ENCODE results near the gene UCK2. TPM values are rescaled to one million over a fixed set of nuclear protein-coding genes. Genes with fewer than 3 reads are reported as not detected.

The UCK2 gene
- total and polyA plus RNA-seq, 2 experiments from 2014 or later = 101 to 149 TPM

- Histone ChIP-seq H3K9me2 (ENCODE audit: insufficient read depth) (no peaks in the 10 kb centered on the region), H3K79me2 (replicated peaks; ENCODE audit: insufficient read depth) (peaks cover 100% of the 10 kb centered on the region), H3K36me3 (ENCODE audit: insufficient read depth) (no peaks in the 10 kb centered on the region), H2AFZ (no peak overlapping the region), H3K27ac (ENCODE audit: low read depth) (no peak overlapping the region), H3K27me3 (ENCODE audit: insufficient read depth) (no peaks in the 10 kb centered on the region), H3K4me1 (ENCODE audit: insufficient read depth) (peaks cover 42% of the 10 kb centered on the region), H3F3A (replicated peaks; ENCODE audit: low read depth) (0 out of 2 replicates have a peak, but pooled peaks cover under 1% of the 10 kb centered on the region), H3K4me3 (no peak overlapping the region), H3K4me2 (no peak overlapping the region), H4K20me1 (replicated peaks; ENCODE audit: insufficient read depth) (peaks cover 90% of the 10 kb centered on the region)
- Mint-ChIP-seq H3K4me1 (peaks cover 42% of the 10 kb centered on the region), H3K27me3 (ENCODE audit: insufficient read depth, low read depth, poor library complexity) (peaks cover 6% of the 10 kb centered on the region), H3K36me3 (ENCODE audit: low read depth) (peaks cover 18% of the 10 kb centered on the region), H3K4me3 (no peak overlapping the region), H3K9me3 (no peaks in the 10 kb centered on the region), H3K27ac (no peak overlapping the region)
- no peak for TF ChIP-seq STAT1 (IDR thresholded peaks at IDR 0.05; ENCODE audit: unreplicated experiment)
- TF ChIP-seq, protein P1, sequence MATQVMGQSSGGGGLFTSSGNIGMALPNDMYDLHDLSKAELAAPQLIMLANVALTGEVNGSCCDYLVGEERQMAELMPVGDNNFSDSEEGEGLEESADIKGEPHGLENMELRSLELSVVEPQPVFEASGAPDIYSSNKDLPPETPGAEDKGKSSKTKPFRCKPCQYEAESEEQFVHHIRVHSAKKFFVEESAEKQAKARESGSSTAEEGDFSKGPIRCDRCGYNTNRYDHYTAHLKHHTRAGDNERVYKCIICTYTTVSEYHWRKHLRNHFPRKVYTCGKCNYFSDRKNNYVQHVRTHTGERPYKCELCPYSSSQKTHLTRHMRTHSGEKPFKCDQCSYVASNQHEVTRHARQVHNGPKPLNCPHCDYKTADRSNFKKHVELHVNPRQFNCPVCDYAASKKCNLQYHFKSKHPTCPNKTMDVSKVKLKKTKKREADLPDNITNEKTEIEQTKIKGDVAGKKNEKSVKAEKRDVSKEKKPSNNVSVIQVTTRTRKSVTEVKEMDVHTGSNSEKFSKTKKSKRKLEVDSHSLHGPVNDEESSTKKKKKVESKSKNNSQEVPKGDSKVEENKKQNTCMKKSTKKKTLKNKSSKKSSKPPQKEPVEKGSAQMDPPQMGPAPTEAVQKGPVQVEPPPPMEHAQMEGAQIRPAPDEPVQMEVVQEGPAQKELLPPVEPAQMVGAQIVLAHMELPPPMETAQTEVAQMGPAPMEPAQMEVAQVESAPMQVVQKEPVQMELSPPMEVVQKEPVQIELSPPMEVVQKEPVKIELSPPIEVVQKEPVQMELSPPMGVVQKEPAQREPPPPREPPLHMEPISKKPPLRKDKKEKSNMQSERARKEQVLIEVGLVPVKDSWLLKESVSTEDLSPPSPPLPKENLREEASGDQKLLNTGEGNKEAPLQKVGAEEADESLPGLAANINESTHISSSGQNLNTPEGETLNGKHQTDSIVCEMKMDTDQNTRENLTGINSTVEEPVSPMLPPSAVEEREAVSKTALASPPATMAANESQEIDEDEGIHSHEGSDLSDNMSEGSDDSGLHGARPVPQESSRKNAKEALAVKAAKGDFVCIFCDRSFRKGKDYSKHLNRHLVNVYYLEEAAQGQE (IDR thresholded peaks at IDR 0.05; ENCODE audit: unreplicated experiment) = no peak
- no peak for TF ChIP-seq NANOG (IDR thresholded peaks at IDR 0.05; ENCODE audit: borderline replicate concordance)
- no peak for TF ChIP-seq ZNF114 (CRISPR knock-in tag; IDR thresholded peaks at IDR 0.05)
- TF ChIP-seq CTCF (conservative IDR thresholded peaks at IDR 0.05; ENCODE audit: low read depth in 2 of 2) = no peak
- TF ChIP-seq EZH2phosphoT487 (IDR thresholded peaks at IDR 0.05; ENCODE audit: unreplicated experiment) = no peak
- TF ChIP-seq, protein P2, sequence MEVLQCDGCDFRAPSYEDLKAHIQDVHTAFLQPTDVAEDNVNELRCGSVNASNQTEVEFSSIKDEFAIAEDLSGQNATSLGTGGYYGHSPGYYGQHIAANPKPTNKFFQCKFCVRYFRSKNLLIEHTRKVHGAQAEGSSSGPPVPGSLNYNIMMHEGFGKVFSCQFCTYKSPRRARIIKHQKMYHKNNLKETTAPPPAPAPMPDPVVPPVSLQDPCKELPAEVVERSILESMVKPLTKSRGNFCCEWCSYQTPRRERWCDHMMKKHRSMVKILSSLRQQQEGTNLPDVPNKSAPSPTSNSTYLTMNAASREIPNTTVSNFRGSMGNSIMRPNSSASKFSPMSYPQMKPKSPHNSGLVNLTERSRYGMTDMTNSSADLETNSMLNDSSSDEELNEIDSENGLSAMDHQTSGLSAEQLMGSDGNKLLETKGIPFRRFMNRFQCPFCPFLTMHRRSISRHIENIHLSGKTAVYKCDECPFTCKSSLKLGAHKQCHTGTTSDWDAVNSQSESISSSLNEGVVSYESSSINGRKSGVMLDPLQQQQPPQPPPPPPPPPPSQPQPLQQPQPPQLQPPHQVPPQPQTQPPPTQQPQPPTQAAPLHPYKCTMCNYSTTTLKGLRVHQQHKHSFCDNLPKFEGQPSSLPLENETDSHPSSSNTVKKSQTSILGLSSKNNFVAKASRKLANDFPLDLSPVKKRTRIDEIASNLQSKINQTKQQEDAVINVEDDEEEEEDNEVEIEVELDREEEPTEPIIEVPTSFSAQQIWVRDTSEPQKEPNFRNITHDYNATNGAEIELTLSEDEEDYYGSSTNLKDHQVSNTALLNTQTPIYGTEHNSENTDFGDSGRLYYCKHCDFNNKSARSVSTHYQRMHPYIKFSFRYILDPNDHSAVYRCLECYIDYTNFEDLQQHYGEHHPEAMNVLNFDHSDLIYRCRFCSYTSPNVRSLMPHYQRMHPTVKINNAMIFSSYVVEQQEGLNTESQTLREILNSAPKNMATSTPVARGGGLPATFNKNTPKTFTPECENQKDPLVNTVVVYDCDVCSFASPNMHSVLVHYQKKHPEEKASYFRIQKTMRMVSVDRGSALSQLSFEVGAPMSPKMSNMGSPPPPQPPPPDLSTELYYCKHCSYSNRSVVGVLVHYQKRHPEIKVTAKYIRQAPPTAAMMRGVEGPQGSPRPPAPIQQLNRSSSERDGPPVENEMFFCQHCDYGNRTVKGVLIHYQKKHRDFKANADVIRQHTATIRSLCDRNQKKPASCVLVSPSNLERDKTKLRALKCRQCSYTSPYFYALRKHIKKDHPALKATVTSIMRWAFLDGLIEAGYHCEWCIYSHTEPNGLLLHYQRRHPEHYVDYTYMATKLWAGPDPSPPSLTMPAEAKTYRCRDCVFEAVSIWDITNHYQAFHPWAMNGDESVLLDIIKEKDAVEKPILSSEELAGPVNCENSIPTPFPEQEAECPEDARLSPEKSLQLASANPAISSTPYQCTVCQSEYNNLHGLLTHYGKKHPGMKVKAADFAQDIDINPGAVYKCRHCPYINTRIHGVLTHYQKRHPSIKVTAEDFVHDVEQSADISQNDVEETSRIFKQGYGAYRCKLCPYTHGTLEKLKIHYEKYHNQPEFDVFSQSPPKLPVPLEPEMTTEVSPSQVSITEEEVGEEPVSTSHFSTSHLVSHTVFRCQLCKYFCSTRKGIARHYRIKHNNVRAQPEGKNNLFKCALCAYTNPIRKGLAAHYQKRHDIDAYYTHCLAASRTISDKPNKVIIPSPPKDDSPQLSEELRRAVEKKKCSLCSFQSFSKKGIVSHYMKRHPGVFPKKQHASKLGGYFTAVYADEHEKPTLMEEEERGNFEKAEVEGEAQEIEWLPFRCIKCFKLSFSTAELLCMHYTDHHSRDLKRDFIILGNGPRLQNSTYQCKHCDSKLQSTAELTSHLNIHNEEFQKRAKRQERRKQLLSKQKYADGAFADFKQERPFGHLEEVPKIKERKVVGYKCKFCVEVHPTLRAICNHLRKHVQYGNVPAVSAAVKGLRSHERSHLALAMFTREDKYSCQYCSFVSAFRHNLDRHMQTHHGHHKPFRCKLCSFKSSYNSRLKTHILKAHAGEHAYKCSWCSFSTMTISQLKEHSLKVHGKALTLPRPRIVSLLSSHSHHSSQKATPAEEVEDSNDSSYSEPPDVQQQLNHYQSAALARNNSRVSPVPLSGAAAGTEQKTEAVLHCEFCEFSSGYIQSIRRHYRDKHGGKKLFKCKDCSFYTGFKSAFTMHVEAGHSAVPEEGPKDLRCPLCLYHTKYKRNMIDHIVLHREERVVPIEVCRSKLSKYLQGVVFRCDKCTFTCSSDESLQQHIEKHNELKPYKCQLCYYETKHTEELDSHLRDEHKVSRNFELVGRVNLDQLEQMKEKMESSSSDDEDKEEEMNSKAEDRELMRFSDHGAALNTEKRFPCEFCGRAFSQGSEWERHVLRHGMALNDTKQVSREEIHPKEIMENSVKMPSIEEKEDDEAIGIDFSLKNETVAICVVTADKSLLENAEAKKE (CRISPR knock-in tag; IDR thresholded peaks at IDR 0.05) = no peak
- TF ChIP-seq, protein P3, sequence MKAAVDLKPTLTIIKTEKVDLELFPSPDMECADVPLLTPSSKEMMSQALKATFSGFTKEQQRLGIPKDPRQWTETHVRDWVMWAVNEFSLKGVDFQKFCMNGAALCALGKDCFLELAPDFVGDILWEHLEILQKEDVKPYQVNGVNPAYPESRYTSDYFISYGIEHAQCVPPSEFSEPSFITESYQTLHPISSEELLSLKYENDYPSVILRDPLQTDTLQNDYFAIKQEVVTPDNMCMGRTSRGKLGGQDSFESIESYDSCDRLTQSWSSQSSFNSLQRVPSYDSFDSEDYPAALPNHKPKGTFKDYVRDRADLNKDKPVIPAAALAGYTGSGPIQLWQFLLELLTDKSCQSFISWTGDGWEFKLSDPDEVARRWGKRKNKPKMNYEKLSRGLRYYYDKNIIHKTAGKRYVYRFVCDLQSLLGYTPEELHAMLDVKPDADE (IDR thresholded peaks at IDR 0.05) = no peak
- no peak for TF ChIP-seq POLR2AphosphoS5 (IDR thresholded peaks at IDR 0.05; ENCODE audit: low read depth)
- TF ChIP-seq CREB1 (CRISPR knock-in tag; IDR thresholded peaks at IDR 0.05; ENCODE audit: low read depth) = no peak
- TF ChIP-seq EZH2 (IDR thresholded peaks at IDR 0.05; ENCODE audit: low read depth, unreplicated experiment) = no peak
- TF ChIP-seq ZNF331 (CRISPR knock-in tag; IDR thresholded peaks at IDR 0.05; ENCODE audit: low read depth) = no peak
- TF ChIP-seq JUNB (IDR thresholded peaks at IDR 0.05; ENCODE audit: unreplicated experiment) = no peak
- DNase-seq (ENCODE audit: low spot score) (no peak), ATAC-seq (no peak)
Observed at GRCh38 chr1:165845569-165845968, 18.2 kb downstream of the UCK2 start.
